ENCODE data around the gene PLTP. TPM values are rescaled to one million over a fixed set of nuclear protein-coding genes. Genes with fewer than 3 reads are reported as not detected.

PLTP gene
- total RNA-seq, 1 donor from 2014 or later: 27.1 TPM

Other genes with a start within 250 kb of the PLTP start
- gene WFDC11, start 241.9 kb downstream of the PLTP start, total RNA-seq: not detected
- not detected for gene WFDC13, start 210.1 kb downstream of the PLTP start, total RNA-seq
- not detected for gene WFDC10B, start 207.1 kb downstream of the PLTP start, total RNA-seq
- gene SPINT4, start 189.8 kb downstream of the PLTP start, total RNA-seq: not detected
- gene WFDC3, start 120.3 kb downstream of the PLTP start, total RNA-seq: 0.39 TPM
- gene DNTTIP1, start 120.2 kb downstream of the PLTP start, total RNA-seq: 15.8 TPM
- 11.9 TPM for gene UBE2C, start 99.5 kb downstream of the PLTP start, total RNA-seq
- 472 TPM for gene TNNC2, start 84.8 kb downstream of the PLTP start, total RNA-seq
- gene SNX21, start 78.4 kb downstream of the PLTP start, total RNA-seq: 22.8 TPM
- gene ACOT8, start 54.8 kb downstream of the PLTP start, total RNA-seq: 15.8 TPM
- 3.6 TPM for gene ZSWIM3, start 54.5 kb downstream of the PLTP start, total RNA-seq
- 4.0 TPM for gene ZSWIM1, start 30.9 kb downstream of the PLTP start, total RNA-seq
- gene SPATA25, start 24.5 kb downstream of the PLTP start, total RNA-seq: 0.69 TPM
- gene NEURL2, start 20.9 kb downstream of the PLTP start, total RNA-seq: 2.9 TPM
- 30.9 TPM for gene CTSA, start 20.8 kb downstream of the PLTP start, total RNA-seq
- 13.5 TPM for gene PCIF1, start 22.5 kb upstream of the PLTP start, total RNA-seq
- 12.2 TPM for gene ZNF335, start 60.0 kb upstream of the PLTP start, total RNA-seq
- gene MMP9, start 96.8 kb upstream of the PLTP start, total RNA-seq: 5.1 TPM
- 0.69 TPM for gene SLC12A5, start 117.1 kb upstream of the PLTP start, total RNA-seq
- 10.8 TPM for gene NCOA5, start 177.8 kb upstream of the PLTP start, total RNA-seq
- 4.1 TPM for gene CD40, start 206.2 kb upstream of the PLTP start, total RNA-seq

Measured in skin of body (tissue), 1 donor.